HuH-7.5 (cell line): ENCODE results near the gene LRRK1.
"Not testable (repeated sequence)": the region's sequence is repeated elsewhere in the genome, so short reads cannot be mapped to it uniquely, and the experiment has no call there.

Source experiments
- DNase-seq: peaks from one replicate; pipeline ENCODE4 v3.0.0; 2011; ENCODE audit warnings: low spot score

LRRK1 gene

DNA sequence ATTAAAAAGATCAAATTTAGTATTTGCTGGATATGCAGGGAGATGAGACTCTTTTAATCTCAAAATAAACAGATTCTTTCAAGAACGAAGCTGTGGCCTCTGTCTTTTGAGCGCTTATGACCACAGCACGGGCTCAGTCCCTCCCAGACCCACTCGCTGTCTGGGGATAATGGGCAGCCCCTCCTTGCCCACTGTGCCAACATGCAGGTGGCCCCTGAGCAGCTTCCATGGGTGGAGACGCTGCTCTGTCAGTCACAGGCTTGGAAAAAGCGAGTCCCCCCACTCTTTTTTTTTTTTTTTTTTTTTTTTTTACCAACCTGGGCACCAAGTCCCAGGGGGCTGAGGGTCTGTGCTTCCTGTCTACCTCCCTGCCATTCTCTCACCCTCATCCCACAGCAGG, 150.9 kb downstream of the LRRK1 start:
- no peak for DNase-seq

DNA sequence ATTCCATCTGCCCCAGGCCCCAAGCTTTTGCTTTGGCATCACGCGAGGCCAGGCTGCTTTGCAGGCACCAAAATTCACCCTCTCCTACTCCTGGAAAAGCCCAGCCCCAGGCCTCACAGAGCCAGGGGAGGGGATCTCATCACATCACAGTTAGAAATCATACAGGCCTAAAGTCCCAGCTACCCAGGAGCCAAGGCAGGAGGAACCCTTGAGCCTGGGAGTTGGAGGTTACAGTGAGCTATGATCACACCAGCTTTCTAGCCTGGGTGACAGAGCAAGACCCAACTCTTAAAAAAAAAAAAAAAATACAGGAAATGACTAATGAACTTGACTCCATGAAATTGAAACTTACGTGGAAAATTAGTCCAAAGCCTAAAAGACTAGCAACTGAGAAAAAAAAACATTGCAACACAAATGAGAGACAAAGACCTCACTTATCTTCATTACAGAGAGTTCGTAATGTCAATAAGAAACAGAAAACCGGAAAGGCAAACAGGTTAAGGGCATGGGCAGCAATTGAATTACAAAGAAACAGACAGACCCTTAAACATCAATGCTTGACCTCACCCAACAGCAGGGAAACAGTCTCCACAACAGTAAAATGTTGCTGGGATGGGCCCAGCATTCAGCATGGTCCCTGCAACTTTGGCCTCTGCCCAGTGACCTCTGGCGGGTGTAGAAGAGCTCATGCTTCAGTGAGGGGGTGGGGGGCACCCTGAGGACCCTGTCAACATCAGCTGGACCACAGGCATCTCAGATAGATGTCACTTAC, 151.5 kb downstream of the LRRK1 start:
- DNase-seq: peak; percentile 84

DNA sequence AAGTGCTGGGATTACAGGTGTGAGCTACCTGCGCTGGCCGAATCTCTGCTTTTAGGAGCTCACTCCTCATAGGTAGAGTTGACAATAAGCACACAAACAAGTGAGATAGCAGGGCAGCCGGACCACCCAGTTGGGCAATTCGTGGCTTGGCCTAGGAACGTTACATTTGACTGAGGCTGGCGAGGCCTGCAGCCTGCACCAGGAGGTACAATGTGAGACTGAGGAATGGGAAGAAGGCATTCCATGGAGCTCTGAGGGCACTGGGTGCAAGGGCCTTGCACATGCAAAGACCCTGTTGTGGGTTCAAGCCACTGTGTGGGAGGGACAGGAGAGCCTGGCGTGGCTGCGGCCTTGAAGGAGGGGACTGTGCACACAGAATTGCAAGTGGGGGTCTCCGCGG, 152.5 kb downstream of the LRRK1 start:
- DNase-seq: no peak

DNA sequence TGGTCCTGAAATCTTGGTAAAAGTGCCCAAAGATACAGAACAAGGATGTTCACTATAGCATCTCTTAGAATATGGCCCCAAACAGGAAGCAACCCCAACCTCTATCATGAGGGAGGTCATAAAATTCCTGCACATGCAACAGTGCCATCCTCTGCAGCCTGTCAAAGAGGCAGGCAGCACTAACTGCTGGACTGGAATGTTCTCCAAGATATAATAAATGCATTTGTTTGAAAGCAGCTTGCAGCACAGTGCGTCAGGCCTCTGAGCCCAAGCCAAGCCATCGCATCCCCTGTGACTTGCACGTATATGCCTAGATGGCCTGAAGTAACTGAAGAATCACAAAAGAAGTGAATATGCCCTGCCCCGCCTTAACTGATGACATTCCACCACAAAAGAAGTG, 153.1 kb downstream of the LRRK1 start:
- DNase-seq: not testable (repeated sequence)

DNA sequence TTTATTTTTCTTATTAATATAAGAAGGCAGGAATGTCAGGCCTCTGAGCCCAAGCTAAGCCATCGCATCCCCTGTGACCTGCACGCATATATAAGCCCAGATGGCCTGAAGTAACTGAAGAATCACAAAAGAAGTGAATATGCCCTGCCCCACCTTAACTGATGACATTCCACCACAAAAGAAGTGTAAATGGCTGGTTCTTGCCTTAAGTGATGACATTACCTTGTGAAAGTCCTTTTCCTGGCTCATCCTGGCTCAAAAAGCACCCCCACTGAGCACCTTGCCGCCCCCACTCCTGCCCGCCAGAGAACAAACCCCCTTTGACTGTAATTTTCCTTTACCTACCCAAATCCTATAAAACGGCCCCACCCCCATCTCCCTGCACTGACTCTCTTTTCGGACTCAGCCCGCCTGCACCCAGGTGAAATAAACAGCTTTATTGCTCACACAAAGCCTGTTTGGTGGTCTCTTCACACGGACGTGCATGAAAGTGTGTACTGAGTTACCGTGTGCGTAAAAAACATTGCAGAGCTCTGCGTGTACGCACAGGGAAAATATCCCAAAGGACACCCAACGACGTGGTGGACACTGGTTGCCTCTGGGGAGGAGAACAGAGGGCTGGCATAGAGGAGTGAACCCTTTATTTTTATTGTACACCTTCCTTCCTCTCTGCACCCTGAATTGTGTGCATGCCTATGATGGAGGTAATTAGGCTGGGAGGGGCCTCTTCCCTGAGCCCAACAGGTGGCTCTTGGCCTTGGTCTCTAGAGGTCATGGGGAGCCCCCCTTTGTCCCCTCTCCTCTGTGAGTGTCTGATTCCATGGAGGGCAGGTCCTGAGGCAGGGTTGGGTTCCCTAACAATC, 158.9 kb downstream of the LRRK1 start:
- not testable (repeated sequence) for DNase-seq

DNA sequence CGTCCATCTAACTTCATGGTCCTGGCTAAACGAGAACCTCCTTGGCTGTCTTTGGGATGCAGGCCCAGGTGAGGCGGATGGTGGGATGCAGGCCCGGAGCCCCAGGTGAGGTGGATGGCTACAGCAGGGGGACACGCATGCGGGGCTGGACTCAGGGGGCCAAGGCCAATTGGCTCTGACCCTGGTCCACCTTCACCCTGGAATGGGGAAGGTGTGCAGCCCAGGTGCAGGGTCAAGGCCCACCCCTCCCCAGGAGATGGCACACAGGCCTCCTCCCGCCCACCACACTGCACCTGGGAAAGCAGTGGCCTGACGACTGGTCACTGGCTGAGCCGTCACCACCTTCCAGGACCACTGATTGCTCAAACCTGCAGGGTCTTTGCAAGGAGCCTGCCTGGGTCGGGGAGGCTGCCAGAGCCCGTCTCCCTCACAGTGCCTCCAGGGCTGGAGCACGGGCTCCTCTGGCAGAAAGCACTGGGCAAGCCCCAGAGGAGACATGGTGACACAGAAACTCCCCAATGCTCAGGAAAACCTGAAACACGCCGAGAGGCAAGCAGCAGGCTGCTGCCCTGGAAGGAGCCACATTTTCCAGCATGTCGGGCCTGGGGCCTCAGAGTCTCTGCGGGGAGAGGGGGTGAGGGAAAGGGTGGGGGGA, 159.6 kb downstream of the LRRK1 start:
- no peak for DNase-seq

DNA sequence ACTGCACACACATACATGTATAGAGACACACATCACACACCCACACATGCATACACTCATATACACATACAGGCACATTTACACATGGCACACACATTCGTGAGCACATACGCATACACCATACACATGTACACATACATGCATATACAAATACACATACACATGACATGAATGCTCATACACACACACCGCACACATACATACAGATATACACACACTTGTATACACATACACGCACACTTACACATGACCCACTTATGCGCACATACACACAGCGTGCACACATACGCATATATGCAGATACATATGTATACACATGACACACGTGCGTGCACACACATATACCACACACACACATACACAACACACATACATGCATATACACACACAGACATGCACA, 162.7 kb downstream of the LRRK1 start:
- DNase-seq: no peak

DNA sequence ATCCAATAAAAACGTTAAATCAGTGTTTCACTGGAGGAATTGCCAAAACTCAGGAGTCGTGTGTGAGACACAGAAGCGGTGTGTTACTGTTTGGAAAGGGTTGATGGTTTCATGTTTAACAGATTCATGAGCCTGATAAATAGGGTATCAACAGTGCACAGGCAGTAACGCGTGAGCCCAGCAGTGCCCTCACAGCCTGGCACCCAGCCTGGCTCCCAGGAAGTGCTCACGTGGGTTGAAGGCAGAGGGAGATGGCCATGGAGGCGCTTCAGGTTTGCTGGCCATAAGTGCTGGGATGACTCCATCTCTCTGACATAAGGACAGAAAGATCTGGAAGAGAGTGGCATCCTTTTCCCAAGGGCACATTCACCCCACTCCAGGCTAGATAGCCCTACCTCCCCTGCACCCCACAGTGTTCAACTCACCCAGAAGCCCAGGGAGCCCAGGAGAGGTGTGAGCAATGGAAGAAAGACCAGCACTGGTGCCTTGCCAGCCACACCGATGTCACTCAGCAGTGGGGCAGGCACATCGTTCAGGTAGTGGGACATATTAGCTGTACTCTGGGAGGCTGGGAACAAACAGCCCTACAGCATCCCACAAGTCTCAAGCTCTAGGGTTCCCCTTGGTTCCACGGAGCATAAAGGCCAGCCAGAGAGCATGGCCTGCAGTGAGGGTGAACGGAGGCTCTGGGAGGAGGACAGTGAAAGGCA, 164.3 kb downstream of the LRRK1 start:
- DNase-seq: no peak

DNA sequence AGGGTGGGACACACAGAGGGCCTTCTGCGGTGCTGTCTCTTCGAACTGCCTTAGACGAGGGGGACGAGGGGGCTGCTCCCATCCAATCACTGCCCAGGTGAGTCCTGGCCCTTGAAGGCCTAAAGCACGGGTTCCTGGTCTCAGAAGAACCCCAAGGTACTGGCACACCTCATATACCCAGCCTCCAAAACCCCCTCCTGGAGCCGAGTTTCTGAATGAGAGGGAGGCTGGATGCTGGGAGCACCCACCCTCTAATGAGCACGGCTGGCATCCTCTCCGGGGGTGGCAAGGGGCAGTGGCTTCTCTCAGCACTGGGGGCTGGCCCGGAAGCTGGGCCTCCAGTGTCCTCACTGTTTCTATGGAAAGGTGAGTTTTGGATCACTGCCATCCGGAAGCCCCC, 165.6 kb downstream of the LRRK1 start:
- no peak for DNase-seq

DNA sequence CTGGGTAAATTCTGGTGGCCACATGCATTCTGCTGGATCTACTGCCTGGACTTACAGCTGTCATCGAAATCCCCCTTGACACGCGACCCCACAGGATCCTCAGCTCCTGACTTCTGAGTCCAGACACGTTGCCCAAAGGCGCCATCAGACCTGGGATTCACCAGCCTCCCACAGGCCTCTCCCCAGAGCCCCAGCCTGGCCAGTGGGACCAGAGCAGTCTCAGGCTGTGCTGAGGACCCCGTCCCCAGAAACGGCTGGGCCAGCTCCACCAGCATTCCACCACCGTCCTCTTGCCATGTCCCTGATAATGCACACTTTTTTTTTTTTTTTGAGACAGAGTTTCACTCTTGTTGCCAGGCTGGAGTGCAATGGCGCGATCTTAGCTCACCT, 166.1 kb downstream of the LRRK1 start:
- no peak for DNase-seq

DNA sequence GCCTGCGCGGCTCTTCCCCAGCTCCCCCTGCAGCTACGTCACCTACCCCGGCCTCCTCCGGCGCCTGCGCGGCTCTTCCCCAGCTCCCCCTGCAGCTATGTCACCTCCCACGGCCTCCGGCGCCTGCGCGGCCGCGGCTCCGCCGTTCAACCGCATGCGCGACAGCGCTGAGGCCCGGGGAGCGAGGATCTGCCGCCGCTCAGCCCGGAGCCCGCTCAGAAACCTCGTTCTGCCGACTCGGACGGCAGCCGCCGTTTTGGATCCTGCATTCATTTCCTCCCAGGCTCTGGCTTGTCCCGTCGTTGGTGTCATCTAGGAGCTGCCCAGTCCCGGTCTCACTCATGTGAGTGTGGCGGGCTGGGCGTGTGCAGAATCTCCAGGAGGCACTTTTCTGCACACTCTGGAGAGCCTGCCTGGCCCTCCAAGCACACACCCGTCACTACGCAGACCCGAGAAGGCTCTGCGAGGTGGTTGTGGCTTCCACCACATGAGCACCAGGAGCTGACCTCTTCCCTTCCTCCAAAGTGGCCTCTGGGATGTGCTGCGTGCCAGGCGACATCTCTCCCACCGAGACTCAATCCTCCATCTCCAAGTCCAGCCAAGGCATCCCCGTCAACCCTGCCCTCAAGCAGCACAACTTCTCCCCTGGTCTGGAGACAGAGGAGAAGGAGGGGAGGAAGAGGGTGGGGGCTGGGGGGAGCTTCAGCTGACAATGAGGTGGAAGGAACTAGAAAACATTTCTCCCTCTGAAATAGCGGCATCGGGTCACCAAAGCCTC, 167.4 kb downstream of the LRRK1 start:
- peak; percentile 56 for DNase-seq

DNA sequence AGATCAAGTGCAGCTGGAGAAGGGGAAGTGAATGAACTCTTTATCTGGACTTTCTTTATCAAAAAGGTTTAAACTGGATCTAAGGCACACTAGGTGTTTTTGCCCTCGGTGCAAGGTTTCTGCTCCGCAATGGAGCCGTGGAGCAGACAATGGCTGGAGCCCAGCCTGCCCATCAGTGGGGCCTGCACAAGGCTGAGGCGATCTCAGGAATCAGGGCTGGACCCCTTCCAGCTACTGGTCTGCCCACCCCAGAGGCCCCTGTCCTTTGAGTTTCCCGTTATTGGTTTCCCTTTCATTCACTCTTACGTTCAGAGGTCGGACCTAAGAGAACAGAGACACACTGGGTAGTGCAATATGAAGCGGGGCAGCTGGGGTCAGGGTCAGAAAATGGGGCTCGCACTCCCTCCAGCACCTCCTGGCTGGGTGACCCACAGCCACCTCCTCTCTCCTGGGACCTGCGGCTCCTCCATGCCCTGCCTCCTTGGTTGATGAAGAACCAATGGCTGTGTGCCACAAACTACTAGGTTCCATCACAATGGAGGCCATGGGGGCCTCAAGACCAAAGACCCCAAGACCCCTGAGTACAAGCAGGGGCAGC, 168.1 kb downstream of the LRRK1 start:
- no peak for DNase-seq

DNA sequence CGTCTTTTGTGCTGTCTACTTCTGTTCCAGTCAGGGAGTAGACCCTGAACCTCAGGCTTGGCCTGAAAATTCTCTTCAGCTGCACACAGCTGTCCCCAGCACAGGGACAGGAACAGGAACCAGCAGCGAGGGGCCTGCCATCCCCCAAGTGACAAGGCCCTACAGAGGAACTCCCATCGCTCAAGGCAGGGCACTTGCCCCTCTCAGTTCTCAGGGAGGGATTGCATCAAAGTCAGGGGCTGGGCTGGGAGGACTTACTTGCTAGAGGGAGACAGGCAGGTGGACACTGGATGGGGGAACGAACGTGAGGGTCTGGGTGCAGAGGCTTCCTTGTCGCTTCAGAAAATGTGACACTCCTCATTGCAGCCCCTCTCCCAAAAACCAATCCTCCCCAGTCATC, 169.1 kb downstream of the LRRK1 start:
- DNase-seq: no peak

DNA sequence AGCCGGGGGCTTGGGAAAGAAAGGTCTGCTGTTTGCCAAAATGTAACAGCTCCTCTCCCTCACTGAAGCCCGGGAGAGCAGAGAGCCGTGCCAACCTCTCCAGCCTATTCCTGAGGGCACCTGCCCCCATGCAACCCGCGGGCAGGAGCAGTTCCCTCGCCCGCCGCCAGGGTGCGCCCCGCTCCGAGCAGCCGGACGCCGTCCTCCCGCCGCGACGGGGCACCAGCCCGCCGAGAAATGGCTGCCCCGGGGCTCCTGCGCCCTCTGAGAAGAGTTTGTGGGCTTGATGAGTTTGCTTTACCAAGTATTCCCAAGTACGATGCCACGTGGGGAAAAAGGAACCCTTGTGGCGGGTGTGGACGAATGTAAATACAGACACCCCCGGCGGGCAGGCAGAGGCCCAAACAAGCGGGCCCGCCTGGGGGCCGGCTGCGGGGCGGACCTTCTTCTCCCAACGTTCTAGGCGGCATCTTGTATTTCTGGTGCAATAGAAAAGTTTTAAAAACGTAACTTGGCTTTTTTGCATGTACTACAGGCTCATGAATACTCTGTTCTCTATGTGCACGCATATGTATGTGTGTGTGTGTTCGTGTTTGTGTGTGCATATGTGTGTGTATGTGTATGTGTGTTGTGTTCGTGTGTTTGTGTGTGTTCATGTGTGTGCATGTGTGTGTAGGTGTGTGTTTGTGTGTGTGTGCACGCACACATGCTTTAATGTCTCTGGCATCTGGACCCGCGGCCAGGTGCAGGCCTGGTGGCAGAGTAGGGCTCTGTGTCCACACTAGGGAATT, 169.8 kb downstream of the LRRK1 start:
- peak; percentile 86 for DNase-seq

DNA sequence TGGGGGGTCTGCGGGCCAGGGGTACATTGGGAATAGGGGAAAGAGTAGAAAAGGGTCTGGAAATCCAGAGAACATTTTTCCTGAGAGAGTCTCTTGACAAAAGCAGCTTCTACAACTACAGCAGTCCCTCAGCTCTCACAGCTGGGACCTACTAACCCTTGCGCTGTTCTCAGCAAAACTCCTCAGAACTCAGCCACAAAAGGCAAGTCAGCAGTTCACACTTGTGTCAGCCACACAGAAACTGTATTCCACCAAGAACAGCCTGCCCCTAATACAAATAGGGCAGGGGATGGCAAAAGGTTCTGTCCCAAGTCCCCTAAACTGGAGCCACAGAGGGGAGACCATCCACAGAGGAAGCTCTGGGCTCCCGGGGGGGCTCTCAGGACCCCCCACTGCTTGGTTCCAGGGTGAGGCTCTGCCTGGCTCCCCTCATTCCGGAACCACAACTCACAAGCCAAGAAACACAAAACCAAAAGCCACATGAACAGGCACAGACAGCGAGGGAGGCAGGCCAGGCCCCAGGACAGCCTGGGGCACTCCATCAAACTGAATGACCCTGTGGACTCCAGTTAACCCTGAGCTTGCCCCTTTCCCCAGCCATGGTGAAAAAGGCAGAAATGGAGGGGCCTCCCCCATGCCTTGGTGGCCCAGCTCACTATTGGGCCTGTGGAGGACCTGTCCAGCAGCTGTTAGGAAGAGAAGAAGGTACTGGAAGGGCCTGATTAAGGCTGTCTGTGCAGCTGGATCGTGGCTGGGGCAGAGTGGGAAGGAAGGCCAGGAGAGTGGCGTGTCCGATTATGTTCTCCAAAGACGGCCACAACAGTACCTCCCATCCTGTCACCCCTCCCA, 170.6 kb downstream of the LRRK1 start:
- DNase-seq: no peak

DNA sequence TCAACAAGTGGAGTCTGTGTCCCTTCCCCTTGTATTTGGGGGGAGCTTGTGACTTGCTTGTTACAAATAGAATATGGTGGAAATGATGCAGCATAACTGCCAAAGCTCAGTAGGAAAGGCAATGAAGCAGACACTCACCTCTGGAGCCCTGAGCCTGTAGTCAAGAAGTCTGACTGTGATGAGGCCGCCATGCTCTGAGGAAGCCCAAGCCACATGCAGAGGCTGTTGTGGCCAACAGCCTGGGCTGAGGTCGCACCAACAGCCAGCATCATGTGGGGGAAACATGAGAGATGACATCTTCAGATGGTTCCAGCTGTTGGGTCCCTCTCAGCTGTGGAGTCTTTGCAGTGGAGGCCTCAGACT, 171.3 kb downstream of the LRRK1 start:
- no peak for DNase-seq

DNA sequence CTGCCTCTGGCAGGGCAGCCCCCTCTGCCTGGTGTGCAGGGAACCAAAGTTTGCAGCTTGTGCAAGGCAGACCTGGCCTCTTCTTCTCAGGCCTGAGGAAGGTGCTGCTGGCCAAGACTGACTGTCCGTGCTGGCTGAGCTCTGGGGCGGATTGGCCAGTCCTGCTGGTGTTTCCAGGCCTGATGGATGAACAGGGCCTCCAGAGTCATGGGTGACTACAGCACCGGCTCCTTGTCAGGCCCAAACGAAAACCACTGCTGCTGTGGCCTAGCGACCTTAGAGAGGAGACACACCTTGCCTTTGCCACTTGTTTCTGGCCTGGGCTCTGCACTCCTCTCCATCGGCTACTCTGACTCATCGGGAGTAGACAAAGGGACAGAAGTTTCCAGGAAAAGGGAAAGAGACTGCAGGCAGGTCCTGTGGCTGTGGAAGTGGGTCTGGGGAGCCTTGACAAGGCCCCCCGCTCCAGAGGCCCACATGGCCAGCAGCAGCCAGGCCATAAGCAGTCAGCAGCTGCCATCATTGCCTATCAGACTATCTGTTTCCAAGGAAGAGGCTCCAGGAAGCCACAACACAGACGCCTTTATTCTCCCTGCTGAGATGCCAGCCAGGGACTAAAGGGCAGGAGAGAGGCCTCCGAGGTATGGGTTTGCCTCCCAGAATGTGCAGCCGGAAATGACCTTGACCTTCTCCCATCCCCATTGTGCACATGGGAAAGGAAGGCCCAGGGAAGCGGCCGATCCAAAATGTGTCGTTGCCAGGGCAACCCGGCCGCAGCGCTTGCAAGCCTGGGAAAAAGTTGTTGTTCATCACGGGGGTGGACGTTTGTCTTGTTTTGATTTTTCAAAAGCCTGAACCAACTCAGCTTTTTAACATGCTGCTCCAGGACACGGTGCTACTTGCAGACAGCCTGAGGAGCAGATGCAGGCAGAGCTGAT, 172.2 kb downstream of the LRRK1 start:
- no peak for DNase-seq

DNA sequence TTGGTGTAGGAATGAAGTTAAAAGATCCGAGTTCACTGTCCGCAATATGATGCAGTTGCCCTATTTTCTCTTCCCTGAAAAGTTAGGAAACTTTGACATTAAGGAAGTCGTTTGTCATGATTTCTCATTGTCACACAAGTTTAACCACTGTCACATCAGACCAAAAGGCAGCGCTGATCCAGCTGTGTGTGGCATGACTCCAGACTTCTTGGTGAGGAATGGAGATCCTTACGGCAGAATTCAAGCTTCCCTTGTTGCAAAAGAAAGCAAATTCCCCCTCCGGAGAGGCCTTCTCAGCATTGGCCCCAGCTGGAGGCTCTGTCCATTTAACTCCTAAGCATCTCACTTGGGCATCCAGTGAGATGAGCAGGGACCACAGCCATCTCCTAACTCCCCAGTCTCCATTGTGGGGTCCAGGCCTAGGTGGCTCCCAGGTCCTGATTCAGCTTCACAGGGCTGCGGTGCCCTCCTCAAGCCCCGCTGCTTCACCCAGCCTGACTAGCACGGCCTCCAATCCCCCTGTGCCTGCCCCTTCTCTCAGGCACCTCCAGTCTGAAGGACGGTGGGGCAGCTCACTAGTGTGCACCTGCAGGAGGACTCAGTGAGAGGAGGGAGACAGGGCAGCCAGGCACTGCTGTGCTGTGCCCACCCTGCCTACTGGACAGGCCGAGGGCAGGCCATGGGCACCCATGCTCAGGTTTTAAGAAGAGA, 173.2 kb downstream of the LRRK1 start:
- DNase-seq: no peak
